Lower leg skin (tissue), 3 donors: Measurements from ENCODE around the gene MLC1.

Experiments
- CTCF ChIP-seq, 3 donors: fragments of 450-650 bp; IDR thresholded peaks; one replicate each; pipeline ENCODE4 v1.5.1; 2016; ENCODE audit warnings: antibody characterized with exemption in 3 of 3, mild to moderate bottlenecking in 3 of 3, moderate library complexity in 2 of 3
- POLR2A ChIP-seq, 2 donors: fragments of 450-650 bp; IDR thresholded peaks; one replicate each; pipeline ENCODE4 v1.6.1; 2016 to 2017; ENCODE audit warnings: antibody characterized with exemption in 2 of 2, mild to moderate bottlenecking in 1 of 2, moderate library complexity in 1 of 2

- TF ChIP-seq CTCF (IDR thresholded peaks at IDR 0.05) (no peak), POLR2A (IDR thresholded peaks at IDR 0.05) (no peak)
Observed at GRCh38 chr22:50082197-50082715, 3.0 kb downstream of the MLC1 start.
